ENCODE data around the gene SPATA3.
"Not testable (repeated sequence)": the region's sequence is repeated elsewhere in the genome, so short reads cannot be mapped to it uniquely, and the experiment has no call there.

SPATA3 gene

DNA sequence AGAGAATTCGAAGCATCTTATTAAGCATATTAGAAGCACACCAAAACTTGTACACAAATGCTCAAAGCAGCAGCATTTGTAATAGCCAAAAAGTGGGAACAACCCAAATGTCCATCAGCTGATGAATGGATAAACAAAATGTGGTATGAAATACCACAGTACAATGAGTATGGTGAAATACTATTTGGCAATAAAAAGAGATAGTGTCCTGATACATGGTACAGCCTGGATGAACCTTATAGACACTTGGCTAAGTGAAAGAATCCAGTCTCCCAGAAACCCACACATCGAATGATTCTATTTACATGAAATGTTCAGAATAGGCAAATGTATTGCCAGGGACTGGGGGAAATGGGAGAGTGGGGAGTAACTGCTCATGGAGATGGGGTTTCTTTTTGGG is 3.0 kb downstream of the SPATA3 start:
- DNase-seq (ENCODE audit: low read depth) = no peak

DNA sequence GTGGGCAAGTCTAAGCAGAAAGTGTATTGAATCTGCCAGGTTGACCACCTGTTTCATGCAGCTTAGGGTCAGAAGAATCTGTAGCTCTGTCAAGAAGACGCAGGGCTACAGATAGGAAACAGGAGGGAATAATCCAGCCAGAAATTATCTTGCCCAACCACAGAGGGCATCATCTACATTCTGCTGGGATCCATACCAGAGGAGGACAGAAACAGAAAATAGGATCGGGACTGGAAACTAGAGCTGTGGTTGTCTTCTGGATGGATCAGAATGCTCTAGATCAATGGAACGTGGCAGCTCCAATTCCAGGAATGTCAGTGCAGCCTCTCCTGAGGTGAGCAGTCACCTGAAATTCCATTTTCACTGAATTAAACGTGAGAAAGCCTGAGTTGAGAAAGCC is 3.6 kb downstream of the SPATA3 start:
- no peak for DNase-seq (ENCODE audit: low read depth)

DNA sequence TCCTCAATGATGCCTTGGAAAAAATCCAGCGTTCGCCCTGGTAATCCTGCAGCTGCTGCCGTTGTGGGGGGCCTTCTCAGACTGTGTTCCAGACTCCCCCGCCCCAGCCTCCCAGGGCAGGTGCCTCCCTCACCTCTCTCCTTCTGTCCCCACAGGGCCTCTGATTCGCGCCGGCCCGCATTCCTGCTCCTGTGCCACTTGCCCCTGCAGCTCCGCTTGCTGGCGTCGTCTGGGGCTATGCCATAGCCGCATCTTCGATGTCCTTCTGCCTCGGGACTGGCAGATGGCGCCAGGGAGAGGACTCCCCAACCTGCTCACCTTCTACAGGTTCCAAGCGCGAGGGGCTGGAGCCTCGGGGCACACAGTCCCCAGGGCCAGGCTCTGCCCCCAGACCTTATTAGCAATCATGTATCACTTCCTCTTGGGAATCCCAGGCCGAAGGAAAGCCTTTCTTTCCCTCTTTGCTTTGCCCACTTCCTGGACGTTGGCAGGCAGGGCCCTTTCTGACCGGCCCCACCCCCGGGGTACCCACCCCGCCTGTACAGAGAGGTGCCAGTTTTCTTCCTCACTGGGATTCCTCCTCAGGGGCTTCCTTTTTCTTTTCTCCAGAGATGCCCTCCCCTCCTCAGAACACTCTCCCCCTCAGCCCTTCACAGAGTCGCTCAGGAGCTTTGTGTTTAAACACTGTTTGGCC is 4.4 kb downstream of the SPATA3 start:
- DNase-seq (ENCODE audit: low read depth) = no peak

DNA sequence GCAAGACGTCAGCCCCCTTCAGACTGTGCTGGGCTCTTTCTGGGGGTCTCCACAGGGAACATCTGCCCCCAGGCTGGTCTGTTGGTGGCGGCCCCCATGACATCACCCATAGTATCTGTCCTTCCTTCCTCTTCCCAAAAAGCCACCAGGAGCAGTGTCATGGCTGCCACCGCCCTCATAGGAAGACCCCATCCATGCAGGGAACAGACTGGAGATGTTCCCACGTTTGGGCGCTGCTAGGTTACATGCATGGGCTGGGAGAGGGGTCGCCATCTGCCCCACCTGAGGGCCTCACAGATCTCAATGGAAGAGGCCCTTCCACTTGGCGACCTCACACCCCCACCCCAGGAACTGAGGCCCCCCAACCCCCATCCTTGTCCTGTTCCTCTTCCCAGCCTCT is 5.1 kb downstream of the SPATA3 start:
- DNase-seq (ENCODE audit: low read depth) = no peak

DNA sequence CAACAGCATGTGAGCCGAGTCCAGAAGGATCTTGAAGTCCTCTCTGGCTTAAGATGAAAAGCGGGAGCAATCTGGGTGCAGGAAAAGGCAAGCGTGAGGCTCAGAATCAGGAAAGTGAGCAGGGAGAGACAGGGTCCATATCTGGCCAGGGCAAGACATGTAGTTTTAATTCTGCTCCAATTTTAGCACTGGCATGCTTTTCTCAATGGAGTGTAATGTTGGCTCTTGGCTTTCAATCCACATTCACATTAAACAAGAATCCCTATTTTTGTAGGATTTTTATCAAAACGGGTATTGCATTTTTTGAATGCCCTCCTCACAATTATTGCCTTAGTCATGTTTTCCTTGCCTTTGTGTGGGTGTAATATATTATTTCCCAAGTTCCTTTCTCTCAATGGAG is 6.0 kb downstream of the SPATA3 start:
- no peak for DNase-seq (ENCODE audit: low read depth)

DNA sequence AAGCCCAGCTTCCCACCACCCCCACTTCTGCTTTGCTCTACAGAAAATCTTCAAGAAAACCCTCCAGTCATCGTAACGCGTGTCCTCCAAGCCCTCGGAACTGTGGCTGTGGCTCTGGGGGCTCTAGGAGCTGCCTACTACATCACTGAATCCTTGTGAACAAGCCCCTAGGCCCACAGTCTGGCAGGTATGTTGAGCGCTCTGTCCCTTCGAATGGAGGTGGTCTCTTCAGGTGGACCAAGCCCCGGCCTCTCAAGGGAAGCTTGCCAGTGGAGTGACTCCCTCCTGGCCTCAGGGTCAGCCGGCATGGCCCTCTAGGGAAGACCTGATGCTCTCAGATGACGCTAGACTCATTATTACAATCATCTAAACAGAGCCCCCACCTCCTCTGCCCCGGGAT is 6.7 kb downstream of the SPATA3 start:
- no peak for DNase-seq (ENCODE audit: low read depth)

DNA sequence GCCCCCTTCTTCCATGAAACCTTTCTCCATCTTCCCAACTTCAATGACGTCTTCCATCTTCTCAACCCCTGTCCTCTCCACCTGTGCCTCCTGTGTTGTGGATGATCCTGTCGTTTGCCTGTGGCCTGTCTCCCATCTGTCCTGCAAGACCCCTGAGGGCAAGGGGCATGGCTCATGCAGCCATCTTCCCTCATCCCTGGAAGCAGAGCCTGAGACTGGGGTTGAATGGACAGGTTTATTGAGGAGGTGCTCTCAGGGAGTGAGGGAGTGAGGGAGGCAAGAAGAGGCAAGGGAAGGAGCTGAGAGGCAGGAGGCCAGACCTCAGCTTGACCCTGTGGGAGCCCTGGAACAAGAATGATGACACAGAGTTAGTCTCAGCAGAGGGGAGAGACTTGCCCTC is 7.3 kb downstream of the SPATA3 start:
- DNase-seq (ENCODE audit: low read depth) = no peak

DNA sequence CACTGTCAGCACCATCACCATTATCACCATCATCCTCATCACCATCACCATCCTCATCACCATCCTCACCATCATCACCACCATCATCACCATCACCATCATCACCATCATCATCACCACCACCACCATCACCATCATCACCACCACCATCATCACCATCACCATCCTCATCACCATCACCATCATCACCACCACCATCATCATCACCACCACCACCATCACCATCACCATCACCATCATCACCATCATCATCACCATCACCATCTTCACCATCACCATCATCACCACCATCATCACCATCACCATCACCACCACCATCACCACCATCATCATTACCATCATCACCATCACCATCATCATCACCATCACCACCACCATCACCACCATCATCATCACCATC is 9.0 kb downstream of the SPATA3 start:
- DNase-seq (ENCODE audit: low read depth) = not testable (repeated sequence)

DNA sequence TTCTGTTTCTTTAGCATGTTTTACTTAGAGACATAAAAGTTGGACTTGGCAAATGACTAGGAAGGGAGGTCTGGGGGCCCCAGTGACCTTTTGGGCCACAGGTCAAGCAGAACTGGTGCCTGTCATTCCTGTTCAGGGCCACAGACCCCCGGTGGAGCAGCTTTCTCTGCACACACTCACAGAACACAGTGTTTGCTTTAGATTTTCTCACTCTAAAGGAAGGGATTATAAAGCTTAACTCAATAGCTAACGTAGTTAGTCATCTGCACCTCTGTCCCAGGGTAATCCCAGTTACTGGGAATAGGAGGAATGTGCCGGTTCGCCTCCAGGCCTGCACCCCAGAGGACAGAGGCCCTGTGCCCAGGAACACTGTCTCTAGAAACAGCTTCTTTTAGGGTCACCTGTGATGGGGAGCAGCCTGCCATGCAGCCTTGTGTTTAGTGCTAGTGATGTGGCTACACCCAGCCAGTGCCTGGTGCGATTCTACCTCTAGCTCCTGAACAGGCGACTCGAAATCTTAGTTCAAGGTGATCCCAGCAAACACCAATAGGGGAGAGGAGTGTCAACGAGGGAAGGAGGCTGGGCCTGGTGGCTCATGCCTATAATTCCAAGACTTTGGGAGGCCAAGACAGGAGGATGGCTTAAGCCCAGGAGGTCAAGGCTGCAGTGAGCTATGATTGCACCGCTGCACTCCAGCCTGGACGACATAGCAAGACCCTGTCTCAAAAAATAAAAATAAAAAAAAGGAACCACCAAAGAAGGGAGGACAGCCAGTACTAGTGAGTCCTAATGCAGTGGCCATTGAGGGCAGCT is 11.6 kb downstream of the SPATA3 start:
- DNase-seq (ENCODE audit: low read depth) = no peak

DNA sequence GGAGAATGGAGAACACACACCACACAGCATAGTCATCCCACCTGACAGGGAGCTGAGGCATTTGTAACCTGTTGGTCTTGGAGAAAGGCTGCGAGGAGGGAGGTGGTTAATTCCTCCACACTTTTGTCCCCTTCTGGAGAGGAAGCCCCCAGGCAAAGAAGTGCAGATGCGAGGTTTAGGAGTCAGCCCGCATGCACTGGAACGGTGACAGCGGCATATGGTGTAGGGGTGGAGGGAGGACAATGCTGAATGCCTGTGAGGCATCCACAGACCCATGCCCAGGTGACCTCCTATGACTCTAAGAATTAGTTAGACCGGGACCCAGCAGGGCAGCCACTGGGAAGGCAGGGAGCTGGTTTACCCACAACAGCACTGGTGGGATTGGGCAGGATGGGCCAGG is 12.2 kb downstream of the SPATA3 start:
- DNase-seq (ENCODE audit: low read depth) = no peak

DNA sequence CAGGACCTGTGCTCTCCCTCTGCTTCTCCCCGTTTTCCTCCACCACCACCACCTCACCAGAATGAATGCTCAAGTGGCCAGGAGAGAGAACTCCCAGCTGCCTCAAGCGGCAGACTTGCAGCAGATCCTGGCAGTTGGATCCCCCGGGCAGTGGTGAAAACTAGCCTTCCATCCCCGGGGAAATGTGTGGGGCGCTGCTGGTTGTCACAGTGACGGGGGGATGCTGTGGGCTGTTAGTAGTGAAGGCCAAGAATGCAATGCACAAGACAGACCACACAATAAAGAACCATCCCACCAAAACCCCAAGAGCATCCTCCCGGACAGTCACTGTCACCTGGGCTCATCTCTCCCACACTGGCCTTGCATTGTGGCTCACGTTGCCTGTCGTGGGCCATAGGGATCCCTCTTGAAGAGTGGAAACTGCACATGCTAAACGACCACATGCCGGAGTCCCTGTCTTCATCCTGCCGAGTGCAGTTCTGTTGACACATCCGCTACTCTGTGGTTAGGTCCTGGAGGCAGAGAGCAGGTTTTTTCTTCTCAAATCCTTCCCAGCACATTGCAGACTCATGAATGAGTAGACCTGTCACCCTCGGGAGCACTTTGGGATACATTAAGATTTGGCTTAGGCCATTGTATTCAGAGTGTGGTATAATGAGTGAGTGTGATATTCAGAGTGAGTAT is 13.5 kb downstream of the SPATA3 start:
- DNase-seq (ENCODE audit: low read depth) = no peak

DNA sequence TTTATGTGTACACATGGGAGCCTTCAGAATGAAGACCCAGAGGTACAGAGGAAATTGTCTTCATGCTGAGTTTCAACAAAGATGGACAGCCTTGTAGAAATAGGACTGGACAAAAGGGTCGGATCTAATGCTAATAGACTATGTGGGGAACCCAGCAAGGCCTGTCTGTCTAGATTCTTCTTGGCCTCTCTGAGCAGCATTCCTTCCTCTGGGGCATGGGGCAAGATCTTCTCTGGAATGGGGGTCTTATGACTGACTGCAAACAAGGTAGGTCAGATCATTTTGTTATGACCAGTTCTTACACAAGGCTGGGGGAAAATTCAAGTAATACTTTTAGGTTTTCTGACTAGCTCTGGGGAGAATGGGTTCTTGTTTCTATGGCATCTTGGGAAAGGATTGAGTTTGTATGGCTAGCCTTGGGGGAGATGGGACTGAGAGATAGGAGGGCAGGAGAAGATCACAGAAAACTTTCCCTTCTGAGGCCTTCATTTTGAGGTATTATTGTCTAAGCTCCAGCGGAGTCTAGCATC is 14.3 kb downstream of the SPATA3 start:
- no peak for DNase-seq (ENCODE audit: low read depth)

DNA sequence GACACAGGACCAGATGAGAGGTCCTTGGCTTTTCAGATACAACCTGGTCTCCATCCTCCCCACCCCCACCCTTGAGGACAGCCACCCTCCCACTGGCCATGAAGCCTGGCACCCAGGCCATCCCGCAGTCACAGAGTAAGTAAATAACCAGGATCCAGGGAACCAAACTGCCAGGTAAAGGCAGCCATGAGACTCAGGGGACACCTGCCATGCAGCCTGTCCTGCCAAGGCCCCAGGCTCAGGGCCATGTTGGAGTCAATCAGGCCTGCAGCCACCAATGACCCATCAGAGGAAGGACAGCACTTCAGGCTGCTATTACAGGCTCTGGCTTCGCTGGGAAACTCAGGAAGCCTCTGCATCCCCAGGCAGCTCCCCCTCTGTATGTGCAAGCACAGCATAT is 15.6 kb downstream of the SPATA3 start:
- no peak for DNase-seq (ENCODE audit: low read depth)

DNA sequence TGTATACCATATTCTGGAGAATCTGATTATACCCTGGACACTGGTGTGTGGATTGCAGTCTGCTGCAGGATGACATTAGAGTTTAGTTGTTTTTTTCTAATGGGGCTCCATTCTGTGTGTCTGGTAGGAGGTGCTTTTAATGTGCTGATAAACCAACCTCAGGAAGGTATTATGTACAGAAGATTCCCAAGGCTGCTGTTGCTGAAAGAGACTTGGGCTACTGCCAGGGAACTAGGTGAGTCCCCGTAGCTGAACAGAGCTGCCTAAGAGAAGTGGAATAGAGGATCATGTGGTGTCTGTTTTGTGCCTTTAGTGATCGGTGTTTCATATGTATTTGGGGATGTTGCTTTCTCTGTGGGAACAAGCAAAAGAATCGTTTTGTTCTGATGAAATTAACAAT is 16.5 kb downstream of the SPATA3 start:
- no peak for DNase-seq (ENCODE audit: low read depth)

DNA sequence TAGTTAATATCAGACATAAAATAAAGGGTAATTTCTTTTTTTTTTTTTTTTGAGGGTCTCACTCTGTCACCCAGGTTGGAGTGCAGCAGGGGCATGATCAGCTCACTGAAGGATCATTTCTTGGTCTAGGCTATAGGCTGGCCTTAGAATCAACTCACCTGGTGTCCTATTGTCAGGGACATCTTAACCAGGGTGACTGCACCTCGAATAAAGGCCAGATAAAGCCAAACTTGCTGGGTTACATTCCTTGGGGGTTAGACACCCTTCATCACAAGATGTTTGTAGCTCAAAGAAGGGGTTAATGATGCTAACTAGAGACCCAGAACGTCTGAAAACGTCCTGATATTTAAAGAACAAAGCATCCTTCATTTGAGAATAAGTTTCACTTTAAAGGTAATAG is 17.9 kb downstream of the SPATA3 start:
- no peak for DNase-seq (ENCODE audit: low read depth)

DNA sequence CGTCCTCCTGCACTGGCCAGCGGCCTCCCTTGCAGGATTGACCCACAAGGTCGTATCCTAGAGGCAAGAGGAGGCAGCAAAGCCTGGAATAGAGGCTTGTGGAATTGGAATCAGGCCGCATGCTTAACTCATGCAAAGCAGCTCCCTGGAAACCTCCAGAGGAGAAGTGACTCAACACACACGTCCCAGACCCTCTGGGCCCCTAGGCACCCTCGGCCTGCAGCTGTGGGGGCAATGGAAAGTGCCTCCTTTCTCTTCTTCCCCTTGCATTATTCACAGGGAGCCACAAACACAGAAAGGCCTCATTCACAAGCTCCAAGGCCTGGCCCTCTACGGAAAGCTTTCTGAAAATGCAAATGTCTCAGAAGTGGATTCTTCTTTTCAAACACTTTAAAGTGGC is 19.6 kb downstream of the SPATA3 start:
- DNase-seq (ENCODE audit: low read depth) = no peak

DNA sequence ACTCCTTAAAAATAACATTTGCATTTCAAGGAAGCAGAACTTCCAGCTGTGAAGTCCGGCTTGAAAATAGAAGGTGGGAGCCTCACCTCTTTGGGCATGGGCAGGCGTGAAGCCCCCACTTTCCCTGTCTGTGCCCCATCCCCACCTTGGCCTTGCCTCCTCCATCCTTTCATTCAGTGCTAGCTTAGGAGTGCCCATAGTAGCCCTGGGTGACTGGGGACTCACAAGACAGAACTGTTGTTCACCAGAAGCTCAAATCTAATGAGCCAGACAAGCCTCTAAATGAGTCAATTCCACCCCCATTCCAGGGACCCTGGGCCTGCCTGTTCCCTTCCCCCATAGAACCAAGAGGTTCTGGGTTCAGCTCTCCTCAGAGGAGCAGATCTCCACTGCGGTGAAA is 20.0 kb downstream of the SPATA3 start:
- DNase-seq (ENCODE audit: low read depth) = no peak

DNA sequence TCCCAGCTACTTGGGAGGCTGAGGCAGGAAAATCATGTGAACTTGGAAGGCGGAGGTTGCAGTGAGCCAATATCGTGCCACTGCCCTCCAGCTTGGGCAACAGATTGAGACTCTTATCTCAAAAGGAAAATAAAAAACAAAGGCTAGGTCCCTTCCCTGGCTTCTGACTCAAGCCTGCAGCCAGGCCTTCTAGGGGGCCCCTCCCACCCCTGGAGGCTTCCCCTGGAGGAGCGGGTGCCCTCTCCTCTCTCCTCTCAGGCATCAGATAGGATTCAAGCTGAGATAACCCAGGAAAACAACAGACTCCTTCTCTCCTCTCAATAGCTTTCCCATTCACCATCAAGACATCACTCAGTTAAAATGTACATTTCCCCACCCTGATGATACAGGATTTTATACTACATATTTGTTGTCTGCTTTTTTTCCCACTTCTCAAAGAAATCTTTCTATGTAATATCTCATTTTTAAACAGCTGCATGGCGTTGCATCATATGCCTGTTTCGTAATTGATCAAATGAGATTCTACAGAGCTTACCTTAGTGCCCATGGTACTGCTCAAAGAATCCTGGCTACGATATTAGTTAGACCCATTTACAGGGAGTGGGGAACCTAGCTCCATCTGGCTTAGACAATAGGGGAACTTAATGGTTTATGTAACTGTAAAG is 20.8 kb downstream of the SPATA3 start:
- DNase-seq (ENCODE audit: low read depth) = no peak

DNA sequence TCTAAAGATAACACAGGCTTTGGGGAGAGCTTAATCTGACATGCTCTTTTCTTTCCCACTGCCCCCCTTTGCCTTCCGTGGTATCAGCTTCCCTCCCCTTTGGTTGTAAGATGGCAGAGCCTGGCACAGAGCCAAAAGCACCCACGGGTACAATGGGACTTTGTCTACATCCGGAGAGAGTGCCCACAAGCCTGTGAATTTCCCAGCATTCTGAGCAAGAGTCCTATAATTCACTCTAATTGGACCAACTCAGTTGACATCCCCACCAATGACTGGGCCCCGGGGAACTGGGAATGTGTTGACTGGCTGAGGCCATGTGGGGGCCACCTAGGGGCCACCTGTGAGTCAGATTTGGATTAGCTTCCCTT is 21.3 kb downstream of the SPATA3 start:
- DNase-seq (ENCODE audit: low read depth) = no peak

DNA sequence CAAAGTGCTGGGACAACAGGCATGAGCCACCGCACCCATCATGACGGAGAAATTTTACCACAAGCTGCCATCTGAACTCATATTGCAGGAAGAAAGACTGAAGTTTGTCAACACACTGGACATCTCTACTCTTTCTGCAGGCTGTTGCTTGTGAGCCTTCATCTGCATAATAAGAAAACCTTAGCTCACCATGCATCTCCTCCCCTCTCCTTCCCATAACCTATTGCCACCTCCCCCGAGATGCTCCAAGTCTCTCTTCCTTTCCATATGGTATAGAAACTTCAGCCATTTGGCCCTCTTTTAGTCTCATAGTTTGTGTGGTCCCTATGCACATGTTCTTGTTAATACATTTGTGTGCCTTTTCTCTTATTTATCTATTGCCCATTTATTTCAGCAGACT is 22.3 kb downstream of the SPATA3 start:
- DNase-seq (ENCODE audit: low read depth) = no peak

DNA sequence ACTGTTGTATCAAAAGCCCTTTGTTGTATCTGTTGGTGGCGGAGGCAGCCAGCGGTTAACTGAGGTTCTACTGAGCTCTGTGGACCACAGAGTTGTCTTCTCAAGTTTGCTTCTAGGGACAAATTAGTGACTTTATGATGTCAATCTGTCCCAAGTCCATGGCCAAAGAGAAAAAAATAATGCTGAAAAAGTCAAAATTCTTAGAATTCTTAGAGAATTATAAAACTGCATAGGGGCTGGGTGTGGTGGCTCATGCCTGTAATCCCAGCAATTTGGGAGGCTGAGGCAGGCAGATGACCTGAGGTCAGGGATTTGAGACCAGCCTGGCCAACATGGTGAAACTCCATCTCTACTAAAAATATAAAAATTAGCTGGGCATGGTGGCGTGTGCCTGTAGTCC is 29.1 kb downstream of the SPATA3 start:
- not testable (repeated sequence) for DNase-seq (ENCODE audit: low read depth)

DNA sequence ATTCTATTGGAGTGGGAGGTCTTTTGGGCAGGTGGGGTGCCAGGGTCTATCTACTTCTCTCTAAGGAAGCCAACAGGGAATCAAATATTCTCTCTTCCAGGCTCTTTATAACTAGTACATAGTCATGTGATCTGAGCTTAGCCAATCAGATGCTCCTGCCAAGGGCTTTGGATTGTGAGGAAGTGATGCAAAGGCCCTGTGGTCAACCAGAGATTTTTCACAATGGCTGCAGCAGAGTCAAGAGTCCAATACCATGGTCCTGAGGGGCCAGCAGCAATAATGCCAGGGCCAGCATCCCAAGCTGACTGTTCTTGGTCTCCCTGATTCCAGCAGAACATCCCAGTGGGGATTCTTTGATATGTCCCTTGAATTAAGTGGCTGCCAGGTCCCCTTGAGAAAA is 33.0 kb downstream of the SPATA3 start:
- no peak for DNase-seq (ENCODE audit: low read depth)

DNA sequence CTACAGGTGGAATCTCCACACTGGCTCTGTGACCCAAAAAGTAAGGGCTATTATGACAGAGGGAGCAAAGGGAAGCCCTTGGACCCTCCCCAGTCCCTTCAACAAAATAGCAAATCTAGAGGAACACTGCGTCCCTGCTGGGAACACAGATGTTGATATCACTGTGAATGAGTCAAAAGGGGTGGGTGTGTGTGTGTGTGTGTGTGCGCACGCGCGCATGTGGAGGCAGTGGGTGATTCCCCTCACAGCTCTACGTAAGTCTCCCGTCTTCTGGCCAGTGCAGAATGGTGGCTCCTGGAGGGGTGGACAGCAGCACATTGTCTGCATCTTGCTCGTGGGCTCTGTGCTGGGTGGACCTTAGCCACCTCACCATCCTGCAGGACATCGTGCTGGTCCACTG is 33.6 kb downstream of the SPATA3 start:
- no peak for DNase-seq (ENCODE audit: low read depth)

All from stimulated activated CD8-positive, alpha-beta memory T cell treated with anti-CD3 and anti-CD28 coated beads, Interleukin-12 subunit alpha, Interleukin-12 subunit beta, amount 100 ng/mL, for 4 hours (primary cell).